GM11168 (cell line): ENCODE data around the gene NCR3LG1.

Source experiments
- in situ Hi-C: fragments of 300-500 bp; cut with MboI; formaldehyde crosslinking; loops from one replicate; pipeline ENCODE4 v1.12.0; 2022; ENCODE audit warnings: low sequenced_read_pairs; ENCODE audit not compliant: unreplicated experiment

NCR3LG1 gene

DNA sequence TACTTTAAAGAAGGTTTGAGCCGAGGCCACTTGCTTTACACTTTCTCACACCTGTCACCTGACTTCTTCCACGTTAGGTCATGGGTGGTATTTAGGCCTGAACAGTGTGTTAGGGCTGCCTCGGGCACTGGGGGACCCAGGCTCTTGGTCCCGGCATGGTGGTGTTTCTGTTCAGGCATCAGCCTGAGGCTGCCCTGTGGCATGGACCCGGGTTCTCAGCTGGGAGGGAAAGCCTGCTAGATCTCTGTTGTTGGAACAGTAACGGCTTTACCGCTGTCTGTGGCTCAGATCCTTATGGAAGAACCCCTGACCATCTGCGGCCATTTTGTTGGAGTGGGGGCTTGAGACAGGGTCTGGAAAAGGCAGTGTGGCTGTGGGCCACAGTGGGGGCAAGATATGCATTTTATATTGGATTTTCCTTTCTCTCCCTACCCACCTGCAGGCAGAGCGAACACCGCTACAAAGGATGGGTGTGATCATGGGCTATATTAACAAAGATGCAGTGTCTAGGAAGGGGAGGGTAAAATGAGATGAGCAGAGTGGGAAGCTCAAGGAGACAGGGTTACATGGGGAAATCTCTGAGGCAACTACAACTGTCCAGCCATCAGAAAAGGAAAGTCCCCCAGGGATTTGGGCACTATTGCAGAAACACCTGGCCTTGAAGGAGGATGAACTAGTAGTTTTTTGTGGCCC is 38.5 kb downstream of the NCR3LG1 start:
- in situ Hi-C loops = no loop called here

DNA sequence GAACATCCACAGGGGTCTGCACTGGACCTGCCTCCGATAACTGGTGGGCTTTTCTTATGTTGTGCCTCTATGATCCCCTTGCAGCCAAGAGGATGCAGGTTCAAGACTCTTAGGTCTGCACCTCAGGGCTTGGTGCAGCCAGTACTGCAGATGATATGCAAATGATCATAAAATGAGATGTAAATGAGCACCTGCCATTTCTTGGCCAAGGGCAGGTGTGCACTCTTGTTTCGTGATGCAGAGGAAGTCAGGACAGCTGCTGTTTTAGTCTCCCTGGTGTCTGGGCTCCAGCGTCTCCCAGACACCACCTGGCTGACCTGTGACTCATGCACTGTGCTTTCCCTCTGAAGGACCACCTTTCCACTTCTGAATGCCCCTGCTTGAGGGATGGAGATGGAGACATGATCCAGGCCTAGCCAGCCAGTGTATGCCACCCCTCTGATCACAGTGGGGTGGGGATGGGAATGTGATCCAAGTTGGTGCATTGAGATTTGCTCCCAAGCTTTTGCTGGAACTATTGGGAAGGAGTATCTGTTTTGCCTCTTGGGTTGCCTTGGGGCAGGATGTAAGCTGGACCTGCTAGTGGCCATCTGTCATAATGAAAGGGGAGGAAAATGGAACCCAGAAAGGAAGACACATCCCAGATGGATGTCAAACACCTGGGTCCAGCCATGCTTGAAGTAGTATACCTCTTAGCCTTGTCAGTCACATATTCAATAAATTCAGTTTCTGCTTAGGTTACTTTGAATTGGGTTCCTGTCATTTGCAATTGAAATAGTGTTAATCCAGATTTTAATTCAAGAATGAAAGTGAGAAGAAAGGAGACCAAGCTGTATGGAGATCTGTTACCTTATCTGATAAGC is 40.1 kb downstream of the NCR3LG1 start:
- in situ Hi-C loops = no loop called here

DNA sequence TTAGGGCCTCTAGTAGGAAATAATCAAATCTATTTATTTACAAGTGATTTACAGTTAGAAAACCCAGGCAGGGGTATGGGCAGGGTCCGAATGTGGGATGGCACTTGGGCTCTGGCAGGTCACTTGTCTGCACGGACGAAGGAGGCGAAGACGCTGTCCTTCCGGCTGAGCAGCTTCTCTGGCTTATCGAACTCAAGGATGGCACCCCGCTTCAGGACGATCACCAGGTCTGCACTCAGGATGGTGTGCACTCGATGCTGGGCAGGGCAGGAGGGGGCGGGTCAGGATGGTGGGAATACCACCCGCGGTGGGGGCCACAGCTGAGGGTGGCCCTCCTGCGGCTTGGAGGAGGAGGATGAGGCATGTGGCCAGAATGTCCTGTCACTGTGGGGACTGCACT is 41.3 kb downstream of the NCR3LG1 start:
- in situ Hi-C loops = no loop called here

DNA sequence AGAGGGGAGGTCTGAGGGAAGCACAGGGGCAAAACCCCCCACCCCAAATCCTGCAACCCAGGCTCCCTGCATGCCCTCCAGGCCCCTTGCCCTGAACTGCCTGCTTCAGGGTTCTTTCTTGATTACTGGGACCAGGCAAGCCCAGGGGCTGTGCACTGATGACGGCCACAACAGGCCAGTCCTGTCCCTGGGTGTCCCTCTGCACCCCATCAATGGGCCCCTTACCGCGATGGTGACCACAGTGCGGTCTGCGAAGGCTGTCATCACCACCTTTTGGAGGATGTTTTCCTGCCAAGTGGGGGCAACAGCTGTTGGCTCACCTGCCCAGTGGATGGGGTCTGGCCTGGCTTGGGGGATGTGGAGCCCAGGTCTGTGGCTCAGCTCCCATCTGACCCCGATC is 41.9 kb downstream of the NCR3LG1 start:
- in situ Hi-C loops = no loop called here

DNA sequence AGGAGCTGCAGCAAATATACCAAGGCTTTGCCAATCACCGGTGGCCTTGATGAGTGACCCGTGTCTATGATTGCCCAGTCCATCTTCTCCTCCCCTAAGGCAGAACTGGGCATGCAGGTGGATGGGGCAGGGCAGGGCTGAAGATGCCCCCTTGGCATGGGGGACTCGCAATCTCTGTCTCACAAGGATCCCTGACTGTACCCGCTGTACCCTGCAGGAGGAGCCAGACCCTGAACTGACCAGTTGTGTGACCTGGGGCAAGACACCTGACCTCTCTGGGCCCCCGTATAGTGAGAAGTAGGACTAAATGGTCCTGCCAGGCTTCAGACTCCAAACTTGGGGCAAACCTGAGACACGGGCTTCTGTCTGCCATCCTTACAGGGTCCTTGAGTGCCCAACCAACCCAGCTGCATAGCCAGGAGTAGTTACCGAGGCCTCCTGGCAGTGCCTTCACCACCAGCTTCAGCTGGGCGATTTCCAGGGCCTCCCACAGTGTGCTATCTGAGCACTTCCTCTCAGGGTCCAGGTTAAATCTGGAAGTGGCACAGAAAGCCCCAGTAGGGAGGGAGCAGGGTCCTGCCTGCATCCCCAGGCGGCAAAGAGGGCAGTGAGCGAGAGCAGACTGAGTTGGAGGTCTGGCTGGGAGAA is 43.3 kb downstream of the NCR3LG1 start:
- in situ Hi-C loops = no loop called here

DNA sequence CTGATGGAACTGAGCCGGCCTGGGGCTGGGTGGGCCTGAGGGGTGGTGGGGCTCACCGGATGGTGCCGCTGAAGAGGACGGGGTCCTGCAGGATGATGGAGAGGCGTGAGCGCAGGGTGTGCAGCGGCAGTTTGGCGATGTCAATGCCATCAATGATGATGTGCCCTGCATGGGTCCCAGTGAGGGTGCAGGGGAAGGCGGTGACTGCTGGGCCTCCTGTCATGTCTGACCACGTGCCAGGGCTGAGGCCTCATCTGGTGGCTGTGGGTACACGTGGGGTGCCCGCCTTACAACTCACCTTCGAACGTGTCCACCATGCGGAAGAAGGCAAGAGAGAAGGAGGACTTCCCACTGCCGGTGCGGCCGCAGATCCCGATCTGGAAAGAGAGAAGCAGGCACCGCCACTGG is 44.0 kb downstream of the NCR3LG1 start:
- in situ Hi-C loops = no loop called here

DNA sequence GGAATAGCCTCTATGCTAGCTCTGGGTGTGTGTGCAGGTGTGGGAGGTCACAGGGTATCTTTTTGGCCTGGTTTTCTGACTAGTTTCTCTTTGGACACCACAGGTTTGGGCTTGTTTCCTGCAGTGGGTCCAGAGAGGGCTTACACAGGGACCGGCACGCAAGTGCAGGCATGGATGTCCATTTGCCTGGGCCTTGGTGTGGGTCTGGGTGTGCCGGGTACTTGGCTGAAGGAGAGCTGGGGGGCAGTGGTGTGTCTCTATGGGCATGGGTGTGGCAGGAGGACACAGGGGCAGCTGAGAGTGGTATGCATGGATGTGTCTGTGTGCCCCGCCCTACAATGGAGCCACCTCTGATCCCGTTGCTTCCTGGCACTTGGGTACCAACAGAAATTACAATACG is 44.4 kb downstream of the NCR3LG1 start:
- in situ Hi-C loops = no loop called here

DNA sequence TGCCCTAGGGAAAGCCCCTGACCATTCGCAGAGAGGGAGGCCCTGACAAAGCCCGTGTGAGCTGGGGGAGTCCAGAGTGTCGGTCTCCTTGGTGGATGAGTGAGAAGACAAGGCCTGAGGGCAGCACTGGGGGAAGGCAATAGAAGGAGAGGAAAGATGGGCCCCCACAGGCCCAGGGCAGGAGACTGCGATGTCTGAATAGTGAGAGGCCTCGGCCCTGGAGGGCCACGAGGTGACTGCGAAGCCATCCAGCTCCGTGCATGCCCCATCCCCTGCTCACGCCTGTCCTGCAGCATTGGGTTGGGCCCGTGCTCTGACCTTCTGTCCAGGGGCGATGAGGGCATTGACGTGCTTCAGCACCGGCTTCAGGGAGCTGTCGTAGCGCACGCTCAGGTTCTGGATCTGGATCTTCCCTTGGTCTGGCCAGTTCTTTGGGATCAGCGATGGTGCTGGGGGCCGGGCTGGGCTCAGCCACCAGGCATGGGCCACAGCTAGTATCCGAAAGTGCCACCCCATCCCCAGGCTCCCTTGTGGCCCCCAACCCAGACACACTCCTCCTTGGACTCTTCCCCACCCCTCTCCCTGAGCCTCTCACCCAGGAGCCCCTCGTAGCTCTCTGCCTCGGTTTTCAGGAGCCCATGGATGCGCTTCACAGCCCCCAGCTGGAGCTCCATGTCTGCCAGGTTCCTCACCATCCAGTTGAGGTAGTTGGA is 45.2 kb downstream of the NCR3LG1 start:
- in situ Hi-C loops = no loop called here

DNA sequence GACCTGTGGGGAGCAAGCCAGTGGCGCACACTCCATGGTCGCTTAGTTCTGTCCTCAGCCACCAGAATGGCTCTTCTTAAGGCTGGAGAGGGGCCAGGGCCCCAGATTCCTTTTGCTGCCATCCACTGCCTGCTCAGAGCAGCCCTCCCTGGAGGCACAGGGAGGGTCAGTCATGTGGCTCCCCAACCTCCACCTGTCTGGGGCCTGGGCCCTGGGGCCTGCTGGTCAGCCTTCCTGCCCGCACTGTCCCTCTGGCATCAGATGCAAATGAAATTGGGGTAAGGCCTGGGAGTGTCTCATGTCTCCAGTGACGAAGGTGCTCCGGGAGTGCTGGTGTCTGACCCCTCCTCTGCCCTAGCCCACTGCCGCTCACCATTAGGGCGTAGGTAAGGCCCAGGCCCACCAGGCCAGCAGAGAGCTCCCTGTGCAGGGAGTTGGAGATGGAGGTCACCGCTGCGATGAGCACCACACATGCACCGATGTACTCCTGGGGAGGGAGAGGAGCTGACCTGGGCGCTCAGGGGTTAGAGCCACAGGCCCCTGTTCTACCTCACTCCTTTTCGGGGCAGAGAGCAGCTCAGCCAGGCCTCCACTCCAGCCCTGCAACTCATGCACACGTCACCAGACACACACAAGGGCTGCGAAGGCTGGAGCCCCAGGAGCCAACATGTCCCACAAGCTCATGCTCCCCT is 45.9 kb downstream of the NCR3LG1 start:
- in situ Hi-C loops = no loop called here

DNA sequence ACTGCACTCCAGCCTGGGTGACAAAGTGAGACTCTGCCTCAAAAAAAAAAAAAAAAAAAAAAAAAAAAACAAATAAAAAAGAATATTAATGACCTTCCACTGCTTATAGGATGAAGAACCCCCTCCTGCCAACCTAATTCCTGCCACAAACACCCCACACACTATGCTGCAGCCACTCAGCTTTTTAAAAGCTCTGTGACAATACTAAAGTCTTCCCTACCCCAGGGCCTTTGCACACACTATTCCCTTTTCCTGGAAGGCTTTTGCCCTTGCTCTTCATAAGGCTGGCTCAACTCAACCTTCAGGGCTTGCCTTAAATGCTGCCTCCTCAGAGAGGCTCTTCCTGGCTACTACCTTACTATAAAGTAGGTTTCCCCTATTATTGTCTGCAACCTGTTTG is 47.6 kb downstream of the NCR3LG1 start:
- in situ Hi-C loops = no loop called here

DNA sequence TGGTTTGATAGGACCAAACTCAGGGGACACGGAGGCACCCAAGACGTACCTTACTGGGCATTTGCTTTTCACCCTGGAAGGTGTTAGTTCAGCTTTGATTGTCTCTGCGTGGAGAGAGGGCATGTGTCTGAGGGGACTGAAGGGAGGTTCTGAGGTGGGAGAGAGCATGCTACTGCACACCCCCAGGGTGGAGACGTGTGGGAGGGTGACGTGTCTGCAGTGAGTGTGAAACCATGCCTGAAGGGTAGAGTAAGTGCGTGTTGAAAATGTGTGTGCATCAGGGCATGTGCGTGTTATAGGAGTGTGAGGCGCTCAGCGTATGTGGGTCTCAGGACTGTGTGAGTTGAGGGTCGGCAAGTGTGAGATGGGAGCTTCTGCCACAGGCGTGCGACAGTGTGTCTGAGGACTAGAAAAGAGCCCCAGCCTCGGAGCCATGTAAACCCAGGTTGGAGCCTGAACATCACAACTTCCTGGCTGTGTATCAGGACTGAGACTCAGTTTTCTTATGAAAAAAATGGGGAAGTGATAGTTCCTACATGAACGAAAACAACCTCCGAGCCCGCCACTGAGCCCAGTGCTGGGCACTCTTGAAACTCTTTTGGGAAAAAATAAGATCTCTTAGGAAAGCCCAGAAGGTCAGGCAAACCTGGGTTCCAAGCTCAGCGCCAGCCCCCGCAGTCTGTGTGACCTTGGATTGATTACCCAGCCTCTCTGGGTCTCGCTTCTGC is 48.6 kb downstream of the NCR3LG1 start:
- in situ Hi-C loops = no loop called here

DNA sequence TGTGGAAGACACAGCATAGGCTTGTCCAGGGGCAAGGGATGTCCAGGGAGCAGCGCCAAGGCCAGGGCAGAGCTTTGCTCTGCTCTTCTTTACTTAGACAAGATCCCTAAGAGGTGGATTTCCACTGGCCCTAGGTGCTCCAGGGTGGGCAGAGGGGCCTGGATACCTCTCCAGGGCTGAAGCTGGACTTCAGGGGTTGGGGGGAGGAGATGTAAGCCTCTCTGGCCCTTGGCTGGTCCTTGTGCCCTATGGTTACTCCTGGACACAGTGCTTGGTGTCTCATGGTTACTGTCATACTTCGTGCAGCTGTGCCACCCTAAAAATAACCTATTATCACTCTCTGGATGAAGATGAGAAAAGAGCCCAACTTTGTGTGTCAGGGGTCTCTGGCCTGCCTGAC is 49.7 kb downstream of the NCR3LG1 start:
- in situ Hi-C loops = no loop called here

DNA sequence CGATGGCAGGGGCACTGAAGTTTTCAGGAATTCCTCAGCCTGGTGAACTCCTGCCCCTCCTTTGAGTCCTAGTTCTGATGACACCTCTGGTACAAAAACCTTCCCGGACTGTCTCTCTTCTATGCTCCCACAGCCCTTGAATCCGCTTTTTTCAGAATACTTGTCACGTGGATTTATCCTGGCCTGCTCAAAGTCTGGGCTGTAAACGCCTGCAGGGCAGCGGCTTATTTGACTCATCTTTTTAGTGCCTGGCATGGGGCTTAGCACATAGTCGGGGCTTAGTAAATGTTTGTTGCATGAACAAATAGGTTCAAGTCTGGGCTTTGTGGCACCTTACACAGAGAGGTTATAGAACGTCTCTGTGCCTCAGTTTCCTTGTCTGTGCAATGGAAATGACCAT is 50.2 kb downstream of the NCR3LG1 start:
- in situ Hi-C loops = no loop called here

DNA sequence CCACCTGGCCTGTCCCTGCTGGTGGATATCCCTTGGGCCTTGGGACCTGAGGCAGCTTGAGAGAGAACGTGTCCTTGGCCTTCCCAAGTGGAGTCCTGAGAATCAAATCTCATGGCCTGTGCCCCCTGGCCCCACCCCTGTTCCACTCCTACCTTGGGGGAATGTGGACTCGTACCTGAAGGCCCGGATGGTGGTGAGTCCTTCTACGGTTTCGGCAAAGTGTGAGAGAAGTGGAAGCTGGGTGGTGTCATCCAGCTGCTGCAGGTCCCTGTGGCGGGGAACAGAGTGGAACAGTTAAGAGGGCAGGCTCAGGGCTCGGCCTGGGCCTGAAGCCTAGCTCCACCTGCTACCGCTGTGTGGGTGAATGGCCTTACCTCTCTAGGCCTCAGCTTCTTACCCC is 50.9 kb downstream of the NCR3LG1 start:
- in situ Hi-C loops = no loop called here

DNA sequence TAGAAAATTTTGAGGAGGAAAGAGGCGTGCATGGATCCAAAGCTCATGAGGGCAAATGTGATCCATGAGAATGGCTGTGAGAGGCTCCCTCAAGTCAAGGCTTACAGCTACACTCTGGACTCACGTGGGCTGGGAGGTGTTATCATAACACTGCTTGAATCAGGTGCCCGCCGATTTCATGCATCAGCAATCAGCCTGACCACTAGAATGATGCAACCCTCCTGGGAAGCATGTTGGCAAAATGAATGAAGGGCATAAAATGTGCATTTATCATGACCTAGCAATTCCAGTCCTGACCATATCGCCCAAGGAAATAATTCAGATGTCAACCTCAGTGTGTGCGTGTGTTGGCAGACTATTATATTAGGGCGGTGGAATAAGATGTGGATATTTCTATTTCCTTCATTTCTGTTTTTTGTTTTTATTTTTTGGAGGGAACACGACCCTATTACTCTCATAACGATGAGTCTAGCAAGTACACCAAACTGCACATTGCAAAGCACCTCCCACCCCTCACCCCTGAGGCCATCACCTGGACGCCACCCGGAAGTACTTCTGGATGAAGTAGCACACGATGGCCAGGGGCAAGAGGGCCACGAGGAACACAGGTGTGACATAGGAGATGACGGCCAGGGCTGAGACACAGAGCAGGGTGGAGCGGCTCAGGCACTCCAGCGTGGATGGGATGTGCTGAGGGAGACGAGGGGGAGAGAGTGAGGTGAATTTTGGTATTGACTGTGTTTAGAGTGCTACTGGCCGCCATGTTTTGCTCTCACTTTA is 52.6 kb downstream of the NCR3LG1 start:
- in situ Hi-C loops = no loop called here

DNA sequence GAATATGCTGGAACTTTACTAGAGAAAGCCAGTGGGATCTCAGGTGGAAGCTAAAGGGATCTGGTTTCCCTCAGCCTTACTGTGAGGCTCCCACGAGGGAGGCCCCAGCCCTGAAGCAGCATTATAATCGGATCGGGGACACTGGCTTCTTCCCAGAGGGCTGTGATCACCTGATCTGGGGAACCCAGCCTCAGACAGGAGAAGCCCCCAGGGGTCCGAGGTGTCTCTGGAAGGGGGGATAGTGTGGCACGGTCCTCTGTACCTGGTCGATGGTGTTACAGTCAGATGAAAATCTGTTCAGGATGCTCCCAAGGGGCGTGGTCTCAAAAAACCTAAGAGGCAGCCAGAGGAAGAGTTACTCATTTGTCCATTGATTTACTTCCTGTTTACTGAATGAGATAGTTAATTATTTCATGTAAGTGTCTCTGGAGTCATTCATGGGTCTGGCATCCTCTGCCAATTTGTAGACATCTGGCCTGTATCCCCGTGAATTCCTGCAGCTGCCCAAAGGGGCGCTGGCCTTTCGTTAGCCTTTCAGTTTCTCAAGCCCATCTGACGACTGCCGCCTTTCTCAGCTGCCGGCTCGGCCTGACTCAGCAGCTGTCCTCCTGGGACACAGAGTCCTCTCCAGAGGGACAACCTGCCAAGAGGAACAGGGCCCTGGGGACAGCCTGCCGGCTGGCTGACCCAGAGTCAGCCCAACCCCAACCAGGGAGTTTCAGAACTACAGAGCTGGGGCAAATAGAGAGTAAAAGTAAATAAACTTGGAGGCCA is 53.8 kb downstream of the NCR3LG1 start:
- in situ Hi-C loops = no loop called here

DNA sequence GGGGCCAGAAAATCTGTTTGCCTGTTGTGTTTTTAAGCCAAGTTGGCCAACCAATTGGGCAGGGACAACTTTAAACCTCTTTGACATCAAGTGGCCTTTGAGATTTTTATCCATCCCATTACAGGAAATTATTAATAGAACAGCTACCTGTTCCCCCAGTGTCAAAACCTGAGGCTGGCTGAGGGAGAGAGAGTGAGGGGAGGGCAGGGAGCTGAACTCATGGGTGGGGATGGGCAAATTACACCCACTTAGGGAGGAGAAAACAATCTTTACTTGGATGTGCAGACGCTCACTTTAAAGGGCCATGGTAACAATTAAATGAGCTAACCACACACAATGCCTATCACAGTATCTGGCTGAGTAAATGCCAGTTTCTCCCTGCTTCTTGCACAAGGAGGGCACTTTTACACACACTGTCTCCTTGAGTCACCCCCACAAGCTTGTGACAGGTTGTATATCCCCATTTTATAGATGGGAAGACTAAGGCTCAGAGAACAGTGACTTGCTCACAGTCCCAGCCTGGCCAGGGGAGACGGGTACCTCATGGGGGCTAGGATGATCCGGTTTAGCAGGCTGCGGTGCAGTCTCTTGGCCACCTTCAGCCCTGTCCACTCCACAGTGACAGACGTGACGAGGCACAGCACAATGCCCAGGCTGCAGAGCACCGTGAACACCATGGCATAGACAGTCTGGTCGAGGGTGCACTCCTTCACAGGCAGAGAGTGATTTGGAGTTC is 54.6 kb downstream of the NCR3LG1 start:
- in situ Hi-C loops = no loop called here
